ENCODE measurements around the gene ZDHHC24.

ZDHHC24 gene

DNA sequence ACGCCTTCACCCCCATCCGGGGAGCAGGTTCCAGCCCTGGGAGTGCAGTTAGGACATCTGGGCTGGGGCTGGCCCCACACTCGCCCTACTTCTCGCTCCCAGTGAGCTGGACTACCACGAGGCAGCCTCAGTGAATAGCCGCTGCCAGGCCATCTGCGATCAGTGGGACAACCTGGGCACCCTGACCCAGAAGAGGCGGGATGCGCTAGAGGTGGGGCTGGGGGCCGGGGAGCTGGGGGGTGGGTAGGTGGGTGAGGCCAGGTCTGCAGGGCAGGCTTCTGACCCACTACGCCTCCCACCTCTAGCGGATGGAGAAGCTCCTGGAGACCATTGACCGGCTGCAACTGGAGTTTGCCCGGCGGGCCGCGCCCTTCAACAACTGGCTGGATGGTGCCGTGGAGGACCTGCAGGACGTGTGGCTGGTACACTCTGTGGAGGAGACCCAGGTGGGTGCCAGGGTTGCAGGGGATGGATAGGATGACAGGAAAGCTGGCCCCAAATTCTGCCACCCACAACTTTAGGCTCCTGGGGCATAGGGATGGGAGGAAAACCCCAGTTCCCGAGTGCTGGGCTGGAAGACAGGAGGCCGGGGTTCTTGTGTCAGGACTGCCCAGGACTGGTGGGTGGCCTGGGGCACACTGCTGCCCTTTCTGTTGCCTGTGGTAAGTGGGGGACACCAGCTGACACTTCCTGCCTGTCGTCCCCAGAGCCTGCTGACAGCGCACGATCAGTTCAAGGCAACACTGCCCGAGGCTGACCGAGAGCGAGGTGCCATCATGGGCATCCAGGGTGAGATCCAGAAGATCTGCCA lies 14.2 kb upstream of the ZDHHC24 start:
- DNase-seq (ENCODE audit: low read depth), result no peak
- TF ChIP-seq, protein P1, sequence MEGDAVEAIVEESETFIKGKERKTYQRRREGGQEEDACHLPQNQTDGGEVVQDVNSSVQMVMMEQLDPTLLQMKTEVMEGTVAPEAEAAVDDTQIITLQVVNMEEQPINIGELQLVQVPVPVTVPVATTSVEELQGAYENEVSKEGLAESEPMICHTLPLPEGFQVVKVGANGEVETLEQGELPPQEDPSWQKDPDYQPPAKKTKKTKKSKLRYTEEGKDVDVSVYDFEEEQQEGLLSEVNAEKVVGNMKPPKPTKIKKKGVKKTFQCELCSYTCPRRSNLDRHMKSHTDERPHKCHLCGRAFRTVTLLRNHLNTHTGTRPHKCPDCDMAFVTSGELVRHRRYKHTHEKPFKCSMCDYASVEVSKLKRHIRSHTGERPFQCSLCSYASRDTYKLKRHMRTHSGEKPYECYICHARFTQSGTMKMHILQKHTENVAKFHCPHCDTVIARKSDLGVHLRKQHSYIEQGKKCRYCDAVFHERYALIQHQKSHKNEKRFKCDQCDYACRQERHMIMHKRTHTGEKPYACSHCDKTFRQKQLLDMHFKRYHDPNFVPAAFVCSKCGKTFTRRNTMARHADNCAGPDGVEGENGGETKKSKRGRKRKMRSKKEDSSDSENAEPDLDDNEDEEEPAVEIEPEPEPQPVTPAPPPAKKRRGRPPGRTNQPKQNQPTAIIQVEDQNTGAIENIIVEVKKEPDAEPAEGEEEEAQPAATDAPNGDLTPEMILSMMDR (conservative IDR thresholded peaks at IDR 0.05; ENCODE audit: low read depth, low read length), result no peak
- no peak overlapping the region for H3K4me3 ChIP-seq (ENCODE audit: low read length)

DNA sequence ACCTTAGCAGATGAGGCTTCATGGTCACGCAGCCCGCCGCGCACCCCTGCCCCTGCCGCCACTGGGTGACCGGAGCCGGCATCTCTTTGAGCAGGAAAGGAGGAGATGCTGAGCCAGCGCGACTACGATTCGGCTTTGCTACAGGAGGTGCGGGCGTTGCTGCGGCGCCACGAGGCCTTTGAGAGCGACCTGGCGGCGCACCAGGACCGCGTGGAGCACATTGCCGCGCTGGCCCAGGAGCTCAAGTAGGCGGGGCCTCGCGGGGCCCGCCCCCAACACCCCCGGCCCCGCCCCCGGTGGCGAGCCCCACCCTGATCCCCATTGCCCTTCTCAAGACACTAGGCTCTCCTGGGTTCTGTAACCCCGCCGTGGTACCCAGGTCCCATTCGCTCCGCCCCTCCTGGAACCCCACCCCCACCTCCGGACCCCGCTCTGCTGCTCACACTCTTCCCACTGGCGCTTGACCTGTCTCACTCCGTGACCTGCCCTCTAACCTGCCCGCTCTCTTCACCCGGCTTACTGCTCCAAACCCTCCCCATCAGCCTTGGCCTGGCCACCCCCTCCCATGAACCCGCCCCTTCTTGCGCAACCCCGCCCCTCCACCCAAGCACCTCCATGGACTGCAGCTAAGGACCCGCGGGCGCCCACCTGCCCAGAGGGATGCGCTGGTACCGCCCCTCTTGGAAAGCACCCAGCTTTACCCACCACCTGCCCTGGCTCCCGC lies 13.5 kb upstream of the ZDHHC24 start:
- no peak overlapping the region for H3K4me3 ChIP-seq (ENCODE audit: low read length)
- DNase-seq (ENCODE audit: low read depth), result no peak
- TF ChIP-seq, protein P1 (conservative IDR thresholded peaks at IDR 0.05; ENCODE audit: low read depth, low read length), result no peak

DNA sequence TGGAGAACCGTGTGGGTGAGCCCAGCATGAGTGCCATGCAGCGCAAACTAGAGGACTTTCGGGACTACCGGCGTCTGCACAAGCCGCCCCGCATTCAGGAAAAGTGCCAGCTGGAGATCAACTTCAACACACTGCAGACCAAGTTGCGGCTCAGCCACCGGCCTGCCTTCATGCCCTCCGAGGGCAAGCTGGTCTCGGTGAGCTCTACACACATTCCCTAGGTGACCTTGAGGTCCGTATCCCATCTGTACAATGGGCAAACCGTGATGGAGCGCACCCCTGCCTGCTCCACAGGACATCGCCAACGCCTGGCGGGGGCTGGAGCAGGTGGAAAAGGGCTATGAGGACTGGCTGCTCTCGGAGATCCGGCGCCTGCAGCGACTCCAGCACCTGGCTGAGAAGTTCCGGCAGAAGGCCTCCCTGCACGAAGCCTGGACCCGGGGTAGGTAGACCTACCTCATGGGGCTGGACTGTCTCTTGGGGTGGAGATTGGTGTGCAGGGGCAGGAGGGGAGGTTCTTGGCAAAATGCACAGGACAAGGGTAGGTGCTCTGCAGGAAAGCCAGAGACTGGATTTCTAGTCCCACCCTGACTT lies 12.0 kb upstream of the ZDHHC24 start:
- no peak overlapping the region for H3K4me3 ChIP-seq (ENCODE audit: low read length)
- TF ChIP-seq, protein P1 (conservative IDR thresholded peaks at IDR 0.05; ENCODE audit: low read depth, low read length), result no peak
- no peak for DNase-seq (ENCODE audit: low read depth)

DNA sequence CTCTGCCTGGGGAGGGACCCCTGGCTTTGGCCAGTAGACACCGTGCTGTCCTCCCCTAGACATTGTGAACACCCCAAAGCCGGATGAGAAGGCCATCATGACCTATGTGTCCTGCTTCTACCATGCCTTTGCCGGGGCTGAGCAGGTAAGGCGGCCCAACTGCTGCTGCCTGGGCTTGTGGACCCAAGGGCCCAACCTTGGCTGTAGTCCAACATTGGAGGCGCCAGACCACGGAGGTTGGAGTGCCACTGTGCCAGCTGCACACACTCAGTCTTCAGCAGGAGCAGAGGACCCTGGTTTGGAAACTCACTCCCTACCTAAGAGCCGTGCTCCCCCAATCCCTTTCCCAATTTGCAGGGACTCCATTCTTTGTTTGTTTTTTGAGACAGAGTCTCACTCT lies 10.2 kb upstream of the ZDHHC24 start:
- no peak overlapping the region for H3K4me3 ChIP-seq (ENCODE audit: low read length)
- no peak for DNase-seq (ENCODE audit: low read depth)
- TF ChIP-seq, protein P1 (conservative IDR thresholded peaks at IDR 0.05; ENCODE audit: low read depth, low read length), result no peak

DNA sequence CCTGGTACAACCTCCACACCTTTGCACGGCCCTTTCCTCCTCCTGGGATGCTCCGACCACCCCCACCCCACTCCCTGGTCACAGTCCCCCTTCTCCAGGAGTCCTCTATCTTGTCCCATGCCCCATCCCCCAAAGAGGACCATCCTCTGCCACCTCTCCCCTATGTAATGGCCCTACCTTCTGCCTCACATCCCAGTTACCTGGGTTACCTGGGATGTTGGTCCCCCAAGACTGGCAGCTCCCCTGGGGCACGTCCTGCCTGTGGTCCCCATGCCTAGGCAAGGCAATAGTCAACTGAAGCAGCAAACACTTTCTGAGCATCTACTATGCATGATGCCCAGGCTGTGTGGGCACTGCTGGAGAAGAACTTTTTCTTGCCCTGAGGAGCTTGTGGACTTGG lies 9.6 kb upstream of the ZDHHC24 start:
- DNase-seq (ENCODE audit: low read depth), result no peak
- TF ChIP-seq, protein P1 (conservative IDR thresholded peaks at IDR 0.05; ENCODE audit: low read depth, low read length), result no peak
- no peak overlapping the region for H3K4me3 ChIP-seq (ENCODE audit: low read length)

DNA sequence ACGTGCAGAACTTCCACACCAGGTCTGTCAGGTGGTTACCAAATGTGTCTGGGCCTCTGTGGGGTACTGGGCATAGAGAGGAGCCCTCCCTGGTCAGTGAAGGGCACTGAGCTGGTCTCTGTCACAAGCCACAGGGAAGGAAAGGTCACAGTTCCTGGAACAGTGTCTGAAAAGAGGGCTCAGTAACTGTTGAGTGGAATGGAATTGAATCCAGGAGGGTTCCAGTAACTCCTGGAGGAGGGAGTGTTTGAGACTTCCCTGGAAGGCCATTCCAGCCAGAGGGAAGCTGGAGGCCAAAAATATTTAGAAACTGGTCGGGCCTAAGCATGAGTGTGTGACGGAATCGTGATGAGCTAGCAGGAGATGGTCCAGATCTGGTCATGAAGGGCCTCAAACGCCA lies 8.8 kb upstream of the ZDHHC24 start:
- H3K4me3 ChIP-seq (ENCODE audit: low read length), result no peak overlapping the region
- DNase-seq (ENCODE audit: low read depth), result no peak
- TF ChIP-seq, protein P1 (conservative IDR thresholded peaks at IDR 0.05; ENCODE audit: low read depth, low read length), result no peak

Data from retinal pigment epithelial cell (primary cell).